ENCODE results near the gene TEX51.

Gene TEX51

DNA sequence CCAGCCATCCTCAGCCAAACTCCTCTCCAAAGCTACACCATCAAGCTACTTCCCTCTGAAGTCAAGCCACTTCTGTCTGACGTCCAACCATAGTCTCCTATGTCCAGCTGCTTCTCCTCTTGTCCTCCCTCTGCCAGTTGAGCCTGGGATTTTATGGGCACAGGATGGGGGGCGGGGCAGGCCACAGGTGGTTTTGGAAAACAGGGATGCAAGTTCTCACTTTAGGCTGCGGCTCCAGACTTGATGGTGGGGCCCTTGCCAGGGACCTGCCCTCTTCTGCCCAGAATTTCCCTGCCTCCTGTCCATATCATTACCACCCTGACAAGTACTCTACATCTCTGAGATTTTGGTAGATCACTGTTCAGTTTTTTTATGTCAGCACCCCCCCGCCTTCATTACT, 41.6 kb downstream of the TEX51 start:
- Histone ChIP-seq H3K4me2 (ENCODE audit: low read depth, low read length, poor library complexity, severe bottlenecking) (no peak overlapping the region), H3K4me3 (ENCODE audit: insufficient read depth, low read length, poor library complexity, severe bottlenecking) (no peak overlapping the region), H3F3A (ENCODE audit: insufficient read depth) (no peaks in the 10 kb centered on the region), H3K9me2 (replicated peaks; ENCODE audit: insufficient read depth, low read length) (no peaks in the 10 kb centered on the region), H3K79me2 (ENCODE audit: insufficient read depth, low read length) (no peaks in the 10 kb centered on the region), H3K36me3 (ENCODE audit: low read length) (no peaks in the 10 kb centered on the region), H3K27ac (ENCODE audit: low read depth, low read length) (no peak overlapping the region), H3K9me3 (ENCODE audit: insufficient read depth, low read length) (peaks cover 10% of the 10 kb centered on the region; the same call in 1 of the 2 replicates), H3K9ac (ENCODE audit: low read length) (no peak overlapping the region), H3K27me3 (ENCODE audit: low read length) (no peaks in the 10 kb centered on the region), H4K20me1 (ENCODE audit: low read depth, low read length) (no peaks in the 10 kb centered on the region), H2AFZ (ENCODE audit: low read depth, low read length, severe bottlenecking) (no peak overlapping the region)
- TF ChIP-seq, protein P1, sequence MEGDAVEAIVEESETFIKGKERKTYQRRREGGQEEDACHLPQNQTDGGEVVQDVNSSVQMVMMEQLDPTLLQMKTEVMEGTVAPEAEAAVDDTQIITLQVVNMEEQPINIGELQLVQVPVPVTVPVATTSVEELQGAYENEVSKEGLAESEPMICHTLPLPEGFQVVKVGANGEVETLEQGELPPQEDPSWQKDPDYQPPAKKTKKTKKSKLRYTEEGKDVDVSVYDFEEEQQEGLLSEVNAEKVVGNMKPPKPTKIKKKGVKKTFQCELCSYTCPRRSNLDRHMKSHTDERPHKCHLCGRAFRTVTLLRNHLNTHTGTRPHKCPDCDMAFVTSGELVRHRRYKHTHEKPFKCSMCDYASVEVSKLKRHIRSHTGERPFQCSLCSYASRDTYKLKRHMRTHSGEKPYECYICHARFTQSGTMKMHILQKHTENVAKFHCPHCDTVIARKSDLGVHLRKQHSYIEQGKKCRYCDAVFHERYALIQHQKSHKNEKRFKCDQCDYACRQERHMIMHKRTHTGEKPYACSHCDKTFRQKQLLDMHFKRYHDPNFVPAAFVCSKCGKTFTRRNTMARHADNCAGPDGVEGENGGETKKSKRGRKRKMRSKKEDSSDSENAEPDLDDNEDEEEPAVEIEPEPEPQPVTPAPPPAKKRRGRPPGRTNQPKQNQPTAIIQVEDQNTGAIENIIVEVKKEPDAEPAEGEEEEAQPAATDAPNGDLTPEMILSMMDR (IDR thresholded peaks at IDR 0.05; ENCODE audit: insufficient read depth, low read length, poor library complexity, severe bottlenecking), result no peak
- TF ChIP-seq EZH2phosphoT487 (conservative IDR thresholded peaks at IDR 0.05; ENCODE audit: low read length), result no peak

DNA sequence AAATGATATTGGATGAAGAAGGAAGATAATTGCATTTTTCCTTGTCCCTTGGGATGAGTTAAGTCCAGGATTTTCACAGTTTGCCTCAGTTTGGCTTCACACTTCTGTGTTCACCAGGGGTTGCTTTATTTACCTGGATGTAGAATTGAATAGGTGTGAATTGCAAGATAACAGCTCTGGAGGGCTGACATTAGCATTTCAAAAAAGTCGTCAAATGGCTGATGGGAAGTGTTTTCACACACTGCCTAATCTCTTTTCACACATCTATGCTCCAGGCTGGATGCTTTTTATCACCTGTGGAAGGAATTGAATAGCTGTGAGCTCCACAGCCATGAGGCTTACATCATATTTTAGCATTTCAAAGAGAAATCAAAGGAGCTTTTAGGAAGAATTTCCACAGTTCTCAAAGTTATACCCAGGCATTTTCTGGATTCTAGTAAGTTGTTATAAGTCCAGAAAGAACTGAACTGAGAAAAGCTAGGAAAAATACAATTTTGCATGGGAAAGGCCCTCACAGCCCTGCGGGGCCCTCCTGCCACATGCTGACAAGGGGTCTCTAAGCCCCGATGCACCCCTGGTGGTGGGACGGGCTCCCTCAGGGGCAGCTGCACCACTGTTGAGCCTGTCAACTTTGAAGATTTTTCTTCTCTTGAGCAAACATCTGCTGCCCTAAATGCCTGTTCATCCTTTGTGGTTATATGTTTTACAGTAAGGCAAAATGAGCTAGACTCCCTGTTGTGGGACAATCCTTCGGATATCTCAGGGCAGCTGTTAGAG, 43.9 kb downstream of the TEX51 start:
- Histone ChIP-seq H3K27me3 (ENCODE audit: low read length) (no peaks in the 10 kb centered on the region; the same call in 1 of the 2 replicates), H3K79me2 (ENCODE audit: insufficient read depth, low read length) (no peaks in the 10 kb centered on the region), H2AFZ (ENCODE audit: low read depth, low read length, severe bottlenecking) (no peak overlapping the region), H3K36me3 (ENCODE audit: low read length) (no peaks in the 10 kb centered on the region), H3K9me3 (ENCODE audit: insufficient read depth, low read length) (peaks cover 10% of the 10 kb centered on the region; the same call in 1 of the 2 replicates), H3K9ac (ENCODE audit: low read length) (no peak overlapping the region), H3K9me2 (replicated peaks; ENCODE audit: insufficient read depth, low read length) (no peaks in the 10 kb centered on the region), H3K27ac (ENCODE audit: low read depth, low read length) (no peak overlapping the region), H3F3A (ENCODE audit: insufficient read depth) (no peaks in the 10 kb centered on the region), H3K4me3 (ENCODE audit: insufficient read depth, low read length, poor library complexity, severe bottlenecking) (no peak overlapping the region), H4K20me1 (ENCODE audit: low read depth, low read length) (no peaks in the 10 kb centered on the region), H3K4me2 (ENCODE audit: low read depth, low read length, poor library complexity, severe bottlenecking) (no peak overlapping the region)
- TF ChIP-seq, protein P1 (IDR thresholded peaks at IDR 0.05; ENCODE audit: insufficient read depth, low read length, poor library complexity, severe bottlenecking), result no peak
- TF ChIP-seq EZH2phosphoT487 (conservative IDR thresholded peaks at IDR 0.05; ENCODE audit: low read length), result no peak

DNA sequence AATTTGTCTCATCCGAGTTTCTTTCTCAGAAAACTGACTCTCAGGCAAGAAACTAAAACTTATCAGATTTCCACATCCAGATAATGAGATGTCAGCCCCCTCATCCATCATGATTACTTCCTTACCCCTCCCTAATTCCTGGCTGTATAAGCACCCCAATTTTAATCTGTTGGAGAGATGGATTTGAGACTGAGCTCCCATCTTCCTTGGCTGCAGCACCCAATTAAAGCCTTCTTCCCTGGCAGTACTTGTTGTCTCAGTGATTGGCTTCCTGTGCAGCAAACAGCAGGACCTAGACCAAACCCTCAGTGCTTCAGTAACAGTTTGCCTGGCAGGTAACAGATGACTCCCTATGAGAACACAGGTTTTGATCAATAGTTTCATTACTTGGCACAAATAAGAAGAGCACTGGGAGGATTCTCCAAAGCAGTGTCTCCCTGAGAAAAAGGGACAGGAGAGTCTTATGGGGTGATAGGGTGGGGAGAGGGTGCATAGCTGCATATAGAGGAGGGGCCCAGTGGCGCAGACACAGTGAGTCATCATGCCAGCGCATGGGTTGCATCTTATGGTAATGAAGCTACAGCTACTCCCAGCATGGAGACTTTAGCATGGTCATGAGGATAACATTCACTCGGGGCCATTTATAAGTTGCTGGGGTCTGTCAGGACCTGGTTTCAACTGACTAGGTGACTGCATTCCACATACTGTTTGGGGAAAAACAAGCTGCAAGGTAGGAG, 45.1 kb downstream of the TEX51 start:
- no peak overlapping the region for H3K9ac ChIP-seq (ENCODE audit: low read length)
- no peak overlapping the region for H3K27ac ChIP-seq (ENCODE audit: low read depth, low read length)
- no peaks in the 10 kb centered on the region for H3F3A ChIP-seq (ENCODE audit: insufficient read depth)
- no peaks in the 10 kb centered on the region for H3K9me2 ChIP-seq (replicated peaks; ENCODE audit: insufficient read depth, low read length)
- peaks cover 10% of the 10 kb centered on the region; the same call in 1 of the 2 replicates for H3K9me3 ChIP-seq (ENCODE audit: insufficient read depth, low read length)
- no peak for TF ChIP-seq EZH2phosphoT487 (conservative IDR thresholded peaks at IDR 0.05; ENCODE audit: low read length)
- TF ChIP-seq, protein P1 (IDR thresholded peaks at IDR 0.05; ENCODE audit: insufficient read depth, low read length, poor library complexity, severe bottlenecking), result no peak
- H3K79me2 ChIP-seq (ENCODE audit: insufficient read depth, low read length), result no peaks in the 10 kb centered on the region
- H3K4me3 ChIP-seq (ENCODE audit: insufficient read depth, low read length, poor library complexity, severe bottlenecking), result no peak overlapping the region
- no peaks in the 10 kb centered on the region for H4K20me1 ChIP-seq (ENCODE audit: low read depth, low read length)
- no peaks in the 10 kb centered on the region; the same call in 1 of the 2 replicates for H3K27me3 ChIP-seq (ENCODE audit: low read length)
- no peaks in the 10 kb centered on the region for H3K36me3 ChIP-seq (ENCODE audit: low read length)
- H3K4me2 ChIP-seq (ENCODE audit: low read depth, low read length, poor library complexity, severe bottlenecking), result no peak overlapping the region
- H2AFZ ChIP-seq (ENCODE audit: low read depth, low read length, severe bottlenecking), result no peak overlapping the region

Measured in SU-DHL-6 (cell line).